HepG2 (cell line): Measurements from ENCODE around the gene DCDC2C. TPM values are rescaled to one million over a fixed set of nuclear protein-coding genes. Genes with fewer than 3 reads are reported as not detected.

Source experiments
- ATAC-seq: fragments of 200-7000 bp; cut with Tn5 transposase; 3 replicates; pipeline ENCODE4 v1.9.1; 2020; ENCODE audit warnings: mild to moderate bottlenecking, moderate library complexity
- BruUV-seq: library from RNA; stranded (reverse); fragments of 400-500 nt; replicated peaks from 2 replicates; lab custom pipeline; 2021; lab: Mats Ljungman, UMichigan
- CTCF ChIA-PET: fragments of 300-600 bp; formaldehyde crosslinking; extraction: SDS; loops from one replicate; lab custom pipeline; 2021; ENCODE audit warnings: low total read pairs, inconsistent platforms, low intra/inter-chr PET ratio; lab: Yijun Ruan, JAX
- POLR2A ChIA-PET: fragments of 350-600 bp; sonication (Branson Sonifier 250); formaldehyde crosslinking; loops from one replicate; lab custom pipeline; 2020; ENCODE audit warnings: antibody characterized with exemption, inconsistent platforms; lab: Yijun Ruan, JAX
- DNase-seq: peaks from one replicate; pipeline ENCODE4 v3.0.0-alpha.2; 2015; ENCODE audit warnings: low spot score
- FAIRE-seq: peaks from 3 replicates; lab custom pipeline; 2011; peaks lifted over from hg19 to GRCh38; lab: Jason Lieb, UNC
- H2AFZ ChIP-seq: one replicate; pipeline ENCODE4 v1.6.1; 2011; ENCODE audit warnings: low read length, inconsistent platforms
- H3K27ac ChIP-seq: fragments of 300-600 bp; 3 replicates; pipeline ENCODE4 v1.8.0; 2011; ENCODE audit warnings: mixed run types, mild to moderate bottlenecking, mixed read lengths, low read length, inconsistent platforms; ENCODE audit not compliant: insufficient read depth; ENCODE audit errors: extremely low read length
- H3K27me3 ChIP-seq, 2 experiments: fragments of 200-600 bp in 1 of 2; 2 replicates in 1 of 2; 3 replicates in 1 of 2; pipeline versions ENCODE4 v1.6.0 to v1.8.0; 2011; ENCODE audit warnings: low read length in 2 of 2, mild to moderate bottlenecking in 2 of 2, moderate library complexity in 2 of 2, inconsistent platforms in 1 of 2; ENCODE audit not compliant: insufficient read depth in 2 of 2, control insufficient read depth in 1 of 2
- H3K36me3 ChIP-seq, 2 experiments: fragments of 200-600 bp in 1 of 2; replicated peaks in 1 of 2; 2 replicates in 1 of 2; 3 replicates in 1 of 2; pipeline versions ENCODE4 v1.5.1 to v1.8.0; 2011; ENCODE audit warnings: low read length in 2 of 2, inconsistent platforms in 1 of 2; ENCODE audit not compliant: insufficient read depth in 2 of 2, control insufficient read depth in 1 of 2
- H3K4me1 ChIP-seq: 2 replicates; pipeline ENCODE4 v1.5.1; 2012; ENCODE audit warnings: low read length, inconsistent platforms; ENCODE audit not compliant: insufficient read depth
- H3K4me2 ChIP-seq: 2 replicates; pipeline ENCODE4 v1.6.0; 2011; ENCODE audit warnings: low read depth, low read length, inconsistent platforms
- H3K4me3 ChIP-seq, 3 experiments: fragments of 200-600 bp in 1 of 3; sonication (generic), shearing (Covaris generic) in 1 of 3; replicated peaks in 1 of 3; 2 replicates each; pipeline ENCODE4 v1.5.1; 2011 to 2016; ENCODE audit warnings: low read length in 3 of 3, inconsistent platforms in 2 of 3, low read depth in 2 of 3, mild to moderate bottlenecking in 2 of 3, control low read depth in 1 of 3, mixed read lengths in 1 of 3; ENCODE audit not compliant: insufficient read depth in 1 of 3
- H3K79me2 ChIP-seq: one replicate; pipeline ENCODE4 v1.6.1; 2011; ENCODE audit warnings: low read length, inconsistent platforms; ENCODE audit not compliant: insufficient read depth
- H3K9ac ChIP-seq: 2 replicates; pipeline ENCODE4 v1.6.0; 2011; ENCODE audit warnings: mild to moderate bottlenecking, low read depth, low read length, inconsistent platforms; ENCODE audit not compliant: insufficient read depth
- H3K9me3 ChIP-seq: 2 replicates; pipeline ENCODE4 v1.5.1; 2012; ENCODE audit warnings: mild to moderate bottlenecking, low read length
- H4K20me1 ChIP-seq: 2 replicates; pipeline ENCODE4 v1.6.0; 2011; ENCODE audit warnings: inconsistent platforms, mild to moderate bottlenecking, low read length, moderate library complexity; ENCODE audit not compliant: insufficient read depth
- CEBPG ChIP-seq: IDR thresholded peaks from 2 replicates; pipeline ENCODE4 v1.6.1; 2016
- DMAP1 ChIP-seq: IDR thresholded peaks from 2 replicates; pipeline ENCODE4 v1.6.1; 2016
- HDAC6 ChIP-seq: fragments of 200-600 bp; sonication (generic); IDR thresholded peaks from 2 replicates; pipeline ENCODE4 v1.7.0; 2017; ENCODE audit warnings: mild to moderate bottlenecking, antibody characterized with exemption, low read length, low read depth
- HES4 ChIP-seq: sonication (generic); formaldehyde crosslinking; IDR thresholded peaks from 2 replicates; pipeline ENCODE4 v1.9.0; 2021; ENCODE audit warnings: mild to moderate bottlenecking, missing genetic modification reagents, borderline replicate concordance
- KLF13 ChIP-seq: sonication (generic); formaldehyde crosslinking; IDR thresholded peaks from 2 replicates; pipeline ENCODE4 v1.4.0; 2020; ENCODE audit warnings: mild to moderate bottlenecking, missing genetic modification reagents
- MAF1 ChIP-seq: sonication (generic); formaldehyde crosslinking; IDR thresholded peaks from 2 replicates; pipeline ENCODE4 v1.5.0; 2020; ENCODE audit warnings: missing genetic modification reagents, borderline replicate concordance
- MAFF ChIP-seq: IDR thresholded peaks from 2 replicates; pipeline ENCODE4 v1.6.1; 2011; ENCODE audit warnings: low read depth, low read length, improper control_type of control experiment
- SMAD3 ChIP-seq: sonication (generic); formaldehyde crosslinking; IDR thresholded peaks from 2 replicates; pipeline ENCODE4 v1.4.0; 2020; ENCODE audit warnings: missing genetic modification reagents
- SP4 ChIP-seq: sonication (generic); formaldehyde crosslinking; IDR thresholded peaks from 2 replicates; pipeline ENCODE4 v1.8.1; 2023; ENCODE audit warnings: mild to moderate bottlenecking, missing genetic modification reagents
- SPEN ChIP-seq: sonication (generic); formaldehyde crosslinking; IDR thresholded peaks from 2 replicates; pipeline ENCODE4 v1.5.1; 2020; ENCODE audit warnings: low read depth, mild to moderate bottlenecking, missing genetic modification reagents
- WGBS: methylation state at CpG from one replicate; pipeline ENCODE4 v1.1.6; 2017; ENCODE audit warnings: low lambda C conversion rate; 5-methylcytosine and 5-hydroxymethylcytosine counted together
- in situ Hi-C: cut with HindIII; loops from 2 replicates; pipeline ENCODE4 v1.10.0; 2017; ENCODE audit warnings: low pct_unique_long_range_greater_than_20kb; ENCODE audit not compliant: extremely low pct_ligation_motif_present
- intact Hi-C: fragments of 100-400 bp; cut with micrococcal nuclease; formaldehyde crosslinking; loops from one replicate; pipeline ENCODE4 v1.10.0; 2022; ENCODE audit not compliant: unreplicated experiment
- polyA plus RNA-seq, 8 experiments: library from polyadenylated mRNA; depleted of rRNA in 3 of 8; stranded (reverse) in 7 of 8; unstranded in 1 of 8; fragments of >200 nt; fragmentation: Illumina TruSeq in 4 of 8; extraction: Trizol in 4 of 8; gene quantifications; 2 replicates each; pipeline versions ENCODE4 v1.2.1 to v1.2.3, GENCODE V29; 2011 to 2016; ENCODE audit warnings: low read depth in 4 of 8, missing spikeins in 1 of 8, mixed read lengths in 1 of 8; ENCODE audit not compliant: insufficient read depth in 1 of 8
- total RNA-seq, 5 experiments: library from RNA; depleted of rRNA; stranded (reverse); fragments of >200 nt; fragmentation: Illumina TruSeq; extraction: Trizol; gene quantifications; 2 replicates each; pipeline ENCODE4 v1.2.3, GENCODE V29; 2016; ENCODE audit warnings: low read depth in 1 of 5
- TF ChIP-seq, protein P1 (sequence below), 2 experiments: fragments of 450-650 bp in 1 of 2; sonication (generic) in 1 of 2; formaldehyde crosslinking in 1 of 2; IDR thresholded peaks; 2 replicates each; pipeline versions ENCODE4 v1.6.1 to v1.8.0; 2016 to 2022; ENCODE audit warnings: antibody characterized with exemption in 1 of 2, mild to moderate bottlenecking in 1 of 2, missing genetic modification reagents in 1 of 2
- TF ChIP-seq, protein P2 (sequence below): sonication (generic); formaldehyde crosslinking; IDR thresholded peaks from 2 replicates; pipeline ENCODE4 v1.9.0; 2021; ENCODE audit warnings: missing genetic modification reagents, mild to moderate bottlenecking, borderline replicate concordance

Gene DCDC2C
- total and polyA plus RNA-seq, 2 of the 13 experiments (the other 11 are each of a cell fraction or from before 2014, with no cell fraction given): not detected

DNA sequence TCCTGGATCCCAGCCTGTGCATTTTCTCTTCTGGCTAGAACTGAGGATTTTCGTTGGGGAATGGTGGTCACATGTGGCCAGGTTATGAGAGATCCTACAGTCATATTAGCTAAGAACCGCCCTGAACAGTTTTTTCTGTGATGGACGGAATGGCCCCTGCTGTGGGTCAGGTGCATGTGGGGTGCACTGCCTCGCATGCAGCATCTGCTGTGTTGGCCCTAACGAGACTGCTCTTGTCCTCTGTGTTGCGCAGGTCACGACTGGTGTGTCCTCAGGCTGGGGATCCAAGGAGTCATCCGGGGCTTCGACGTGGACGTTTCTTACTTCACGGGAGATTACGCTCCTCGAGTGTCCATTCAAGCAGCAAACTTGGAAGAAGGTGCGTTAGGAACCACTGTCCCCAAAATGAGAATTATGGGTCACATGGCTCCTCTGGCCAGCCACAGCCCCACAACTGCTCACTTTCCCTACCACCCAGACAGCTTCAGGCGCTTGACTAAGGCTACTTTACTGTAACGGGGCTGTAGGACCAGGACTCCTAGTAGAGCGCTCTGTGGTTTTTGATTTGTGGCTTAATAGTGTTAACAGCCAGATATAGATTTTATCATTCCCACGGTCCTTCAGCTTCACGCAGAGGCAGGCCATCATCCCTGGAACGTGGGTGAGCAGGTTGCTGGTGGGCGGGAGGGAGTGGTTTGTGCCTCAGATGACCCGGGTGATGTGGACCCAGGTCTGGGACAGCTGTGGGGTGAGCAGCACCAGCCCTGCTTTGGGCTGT is 23.6 kb upstream of the DCDC2C start:
- Histone ChIP-seq H3K4me3 (no peak overlapping the region), H3K9ac (no peak overlapping the region), H3K4me1 (peaks cover 13% of the 10 kb centered on the region), H2AFZ (no peak overlapping the region), H3K79me2 (no peaks in the 10 kb centered on the region), H3K36me3 (no peaks in the 10 kb centered on the region), H4K20me1 (no peaks in the 10 kb centered on the region), H3K27ac (no peak overlapping the region), H3K27me3 (peaks cover 3 to 22% of the 10 kb centered on the region in 2 experiments; a peak in 3 of 5 replicates), H3K4me2 (no peak overlapping the region), H3K9me3 (no peaks in the 10 kb centered on the region)
- no TSS peak for BruUV-seq
- POLR2A ChIA-PET: interaction anchor here (1.0 kb wide), 1 partner anchor 28 kb away, joined by 3 read pairs; no protein-coding TSS in a partner anchor
- FAIRE-seq (no peak), DNase-seq (no peak), ATAC-seq (no peak)
- intact Hi-C loops: no loop called here
- CTCF ChIA-PET: no interaction called here
- 57% methylated on average over 22 of the region's 23 CpGs for WGBS
- in situ Hi-C loops: no loop called here
- no peak for TF ChIP-seq KLF13
- TF ChIP-seq MAFF: no peak
- no peak for TF ChIP-seq HDAC6
- TF ChIP-seq MAF1: no peak
- no peak for TF ChIP-seq SMAD3 (CRISPR knock-in tag)
- TF ChIP-seq, protein P1, sequence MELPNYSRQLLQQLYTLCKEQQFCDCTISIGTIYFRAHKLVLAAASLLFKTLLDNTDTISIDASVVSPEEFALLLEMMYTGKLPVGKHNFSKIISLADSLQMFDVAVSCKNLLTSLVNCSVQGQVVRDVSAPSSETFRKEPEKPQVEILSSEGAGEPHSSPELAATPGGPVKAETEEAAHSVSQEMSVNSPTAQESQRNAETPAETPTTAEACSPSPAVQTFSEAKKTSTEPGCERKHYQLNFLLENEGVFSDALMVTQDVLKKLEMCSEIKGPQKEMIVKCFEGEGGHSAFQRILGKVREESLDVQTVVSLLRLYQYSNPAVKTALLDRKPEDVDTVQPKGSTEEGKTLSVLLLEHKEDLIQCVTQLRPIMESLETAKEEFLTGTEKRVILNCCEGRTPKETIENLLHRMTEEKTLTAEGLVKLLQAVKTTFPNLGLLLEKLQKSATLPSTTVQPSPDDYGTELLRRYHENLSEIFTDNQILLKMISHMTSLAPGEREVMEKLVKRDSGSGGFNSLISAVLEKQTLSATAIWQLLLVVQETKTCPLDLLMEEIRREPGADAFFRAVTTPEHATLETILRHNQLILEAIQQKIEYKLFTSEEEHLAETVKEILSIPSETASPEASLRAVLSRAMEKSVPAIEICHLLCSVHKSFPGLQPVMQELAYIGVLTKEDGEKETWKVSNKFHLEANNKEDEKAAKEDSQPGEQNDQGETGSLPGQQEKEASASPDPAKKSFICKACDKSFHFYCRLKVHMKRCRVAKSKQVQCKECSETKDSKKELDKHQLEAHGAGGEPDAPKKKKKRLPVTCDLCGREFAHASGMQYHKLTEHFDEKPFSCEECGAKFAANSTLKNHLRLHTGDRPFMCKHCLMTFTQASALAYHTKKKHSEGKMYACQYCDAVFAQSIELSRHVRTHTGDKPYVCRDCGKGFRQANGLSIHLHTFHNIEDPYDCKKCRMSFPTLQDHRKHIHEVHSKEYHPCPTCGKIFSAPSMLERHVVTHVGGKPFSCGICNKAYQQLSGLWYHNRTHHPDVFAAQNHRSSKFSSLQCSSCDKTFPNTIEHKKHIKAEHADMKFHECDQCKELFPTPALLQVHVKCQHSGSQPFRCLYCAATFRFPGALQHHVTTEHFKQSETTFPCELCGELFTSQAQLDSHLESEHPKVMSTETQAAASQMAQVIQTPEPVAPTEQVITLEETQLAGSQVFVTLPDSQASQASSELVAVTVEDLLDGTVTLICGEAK (IDR thresholded peaks at IDR 0.05): no peak
- TF ChIP-seq, protein P1 (CRISPR knock-in tag; IDR thresholded peaks at IDR 0.05): no peak
- TF ChIP-seq, protein P2, sequence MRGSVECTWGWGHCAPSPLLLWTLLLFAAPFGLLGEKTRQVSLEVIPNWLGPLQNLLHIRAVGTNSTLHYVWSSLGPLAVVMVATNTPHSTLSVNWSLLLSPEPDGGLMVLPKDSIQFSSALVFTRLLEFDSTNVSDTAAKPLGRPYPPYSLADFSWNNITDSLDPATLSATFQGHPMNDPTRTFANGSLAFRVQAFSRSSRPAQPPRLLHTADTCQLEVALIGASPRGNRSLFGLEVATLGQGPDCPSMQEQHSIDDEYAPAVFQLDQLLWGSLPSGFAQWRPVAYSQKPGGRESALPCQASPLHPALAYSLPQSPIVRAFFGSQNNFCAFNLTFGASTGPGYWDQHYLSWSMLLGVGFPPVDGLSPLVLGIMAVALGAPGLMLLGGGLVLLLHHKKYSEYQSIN (CRISPR knock-in tag): no peak
- no peak for TF ChIP-seq SP4 (CRISPR knock-in tag)
- TF ChIP-seq DMAP1 (CRISPR knock-in tag): no peak
- no peak for TF ChIP-seq HES4 (CRISPR knock-in tag)
- no peak for TF ChIP-seq CEBPG
- no peak for TF ChIP-seq SPEN (CRISPR knock-in tag)
